Nephron progenitor cell (in vitro differentiated cells): ENCODE results near the gene TOP1.

ENCODE experiments used
- DNase-seq: peaks from one replicate; pipeline ENCODE4 v3.0.0; 2021
- H3K27ac Mint-ChIP-seq: 2 replicates; pipeline ENCODE4 v1.8.0; 2021; ENCODE audit warnings: mild to moderate bottlenecking, moderate library complexity, mixed read lengths
- H3K27me3 Mint-ChIP-seq: 2 replicates; pipeline ENCODE4 v1.8.0; 2021; ENCODE audit warnings: mild to moderate bottlenecking, low read depth, mixed read lengths; ENCODE audit not compliant: poor library complexity
- H3K36me3 Mint-ChIP-seq: 2 replicates; pipeline ENCODE4 v1.8.0; 2021; ENCODE audit warnings: low read depth, mixed read lengths
- H3K4me1 Mint-ChIP-seq: 2 replicates; pipeline ENCODE4 v1.8.0; 2021; ENCODE audit warnings: mixed read lengths
- H3K4me3 Mint-ChIP-seq: 2 replicates; pipeline ENCODE4 v1.8.0; 2021; ENCODE audit warnings: mild to moderate bottlenecking, moderate library complexity, mixed read lengths
- H3K9me3 Mint-ChIP-seq: 2 replicates; pipeline ENCODE4 v1.8.0; 2021; ENCODE audit warnings: mild to moderate bottlenecking, moderate library complexity, mixed read lengths
- TF ChIP-seq, protein P1 (sequence below): fragments of 200-600 bp; sonication (generic); IDR thresholded peaks from 2 replicates; pipeline ENCODE4 v1.5.0; 2021; ENCODE audit warnings: antibody characterized with exemption

Gene TOP1

GRCh38 chr20:41152108-41152757, 123.6 kb downstream of the TOP1 start:
- H3K27ac Mint-ChIP-seq, result peak overlapping the region; percentile 89
- no peak for DNase-seq
- H3K4me1 Mint-ChIP-seq, result peaks cover 77% of the 10 kb centered on the region
- no peaks in the 10 kb centered on the region for H3K9me3 Mint-ChIP-seq
- H3K27me3 Mint-ChIP-seq, result peaks cover 4% of the 10 kb centered on the region
- peaks cover 32% of the 10 kb centered on the region for H3K36me3 Mint-ChIP-seq
- TF ChIP-seq, protein P1, sequence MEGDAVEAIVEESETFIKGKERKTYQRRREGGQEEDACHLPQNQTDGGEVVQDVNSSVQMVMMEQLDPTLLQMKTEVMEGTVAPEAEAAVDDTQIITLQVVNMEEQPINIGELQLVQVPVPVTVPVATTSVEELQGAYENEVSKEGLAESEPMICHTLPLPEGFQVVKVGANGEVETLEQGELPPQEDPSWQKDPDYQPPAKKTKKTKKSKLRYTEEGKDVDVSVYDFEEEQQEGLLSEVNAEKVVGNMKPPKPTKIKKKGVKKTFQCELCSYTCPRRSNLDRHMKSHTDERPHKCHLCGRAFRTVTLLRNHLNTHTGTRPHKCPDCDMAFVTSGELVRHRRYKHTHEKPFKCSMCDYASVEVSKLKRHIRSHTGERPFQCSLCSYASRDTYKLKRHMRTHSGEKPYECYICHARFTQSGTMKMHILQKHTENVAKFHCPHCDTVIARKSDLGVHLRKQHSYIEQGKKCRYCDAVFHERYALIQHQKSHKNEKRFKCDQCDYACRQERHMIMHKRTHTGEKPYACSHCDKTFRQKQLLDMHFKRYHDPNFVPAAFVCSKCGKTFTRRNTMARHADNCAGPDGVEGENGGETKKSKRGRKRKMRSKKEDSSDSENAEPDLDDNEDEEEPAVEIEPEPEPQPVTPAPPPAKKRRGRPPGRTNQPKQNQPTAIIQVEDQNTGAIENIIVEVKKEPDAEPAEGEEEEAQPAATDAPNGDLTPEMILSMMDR, result no peak
- H3K4me3 Mint-ChIP-seq, result no peak overlapping the region

GRCh38 chr20:41154436-41155176, 126.0 kb downstream of the TOP1 start:
- TF ChIP-seq, protein P1, result no peak
- Mint-ChIP-seq H3K9me3 (no peaks in the 10 kb centered on the region), H3K27ac (peak overlapping the region; percentile 94), H3K27me3 (peaks cover 4% of the 10 kb centered on the region), H3K36me3 (peaks cover 21% of the 10 kb centered on the region), H3K4me1 (peaks cover 69% of the 10 kb centered on the region), H3K4me3 (no peak overlapping the region)
- no peak for DNase-seq

GRCh38 chr20:41155261-41155660, 126.6 kb downstream of the TOP1 start:
- peak overlapping the region; percentile 69 for H3K27ac Mint-ChIP-seq

DNA sequence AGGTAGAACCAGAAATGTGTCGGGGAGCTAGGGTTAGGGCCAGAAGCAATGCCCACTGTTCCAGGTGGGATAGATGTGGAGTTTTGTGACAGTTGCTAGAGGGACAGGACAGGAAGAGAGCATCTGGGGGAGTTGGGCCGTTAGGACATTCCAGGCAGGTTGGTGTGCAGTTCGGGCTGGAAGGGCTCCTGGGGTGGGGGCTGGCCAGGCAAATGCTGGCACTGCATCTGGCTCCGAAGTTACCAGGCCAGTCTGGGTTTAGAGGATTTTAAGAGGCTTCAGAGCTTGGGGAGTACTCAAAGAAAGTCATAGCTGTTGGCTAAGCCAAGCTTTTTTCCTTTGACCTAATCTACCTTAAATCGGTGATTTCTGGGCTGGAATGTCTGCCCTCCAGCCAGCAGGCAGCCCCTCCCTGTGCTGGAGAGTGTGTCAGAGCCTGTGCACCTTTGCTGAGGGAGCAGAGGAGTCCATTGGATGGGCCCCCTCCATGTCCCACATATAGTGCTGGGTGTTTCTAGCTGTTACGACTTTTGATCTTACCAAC, 129.5 kb downstream of the TOP1 start:
- no peak overlapping the region for H3K4me3 Mint-ChIP-seq
- TF ChIP-seq, protein P1, result no peak
- no peaks in the 10 kb centered on the region for H3K27me3 Mint-ChIP-seq
- peaks cover 50% of the 10 kb centered on the region for H3K4me1 Mint-ChIP-seq
- peak overlapping the region; percentile 97 for H3K27ac Mint-ChIP-seq
- no peak for DNase-seq
- H3K36me3 Mint-ChIP-seq, result peaks cover 21% of the 10 kb centered on the region
- no peaks in the 10 kb centered on the region for H3K9me3 Mint-ChIP-seq

More at GRCh38 chr20:41155261-41155660, 126.6 kb downstream of the TOP1 start:
- Mint-ChIP-seq H3K9me3 (no peaks in the 10 kb centered on the region), H3K4me3 (no peak overlapping the region), H3K4me1 (peaks cover 68% of the 10 kb centered on the region), H3K27me3 (peaks cover 4% of the 10 kb centered on the region), H3K36me3 (peaks cover 26% of the 10 kb centered on the region)
- TF ChIP-seq, protein P1, result no peak
- DNase-seq, result no peak

DNA sequence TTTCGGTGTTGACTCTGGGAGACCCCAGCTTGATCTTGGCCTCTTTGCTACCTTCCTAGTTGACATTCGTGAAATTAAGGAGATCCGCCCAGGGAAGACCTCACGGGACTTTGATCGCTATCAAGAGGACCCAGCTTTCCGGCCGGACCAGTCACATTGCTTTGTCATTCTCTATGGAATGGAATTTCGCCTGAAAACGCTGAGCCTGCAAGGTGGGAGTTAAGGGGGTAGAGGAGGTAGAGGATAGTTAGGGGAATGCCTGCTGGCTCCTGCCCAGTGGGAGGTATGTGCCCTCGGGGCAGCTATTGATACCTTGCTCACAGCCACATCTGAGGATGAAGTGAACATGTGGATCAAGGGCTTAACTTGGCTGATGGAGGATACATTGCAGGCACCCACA, 130.9 kb downstream of the TOP1 start:
- Mint-ChIP-seq H3K27ac (peak overlapping the region; percentile 43), H3K27me3 (no peaks in the 10 kb centered on the region), H3K36me3 (peaks cover 35% of the 10 kb centered on the region), H3K4me3 (no peak overlapping the region), H3K4me1 (peaks cover 39% of the 10 kb centered on the region), H3K9me3 (no peaks in the 10 kb centered on the region)
- DNase-seq, result no peak
- TF ChIP-seq, protein P1, result no peak
